ENCODE results near the gene TMUB1. TPM values are rescaled to one million over a fixed set of nuclear protein-coding genes. Genes with fewer than 3 reads are reported as not detected.

TMUB1 gene
- polyA plus RNA-seq, 12 donors = 21.5 to 49.2 (median 26.8) TPM; not detected in 1

DNA sequence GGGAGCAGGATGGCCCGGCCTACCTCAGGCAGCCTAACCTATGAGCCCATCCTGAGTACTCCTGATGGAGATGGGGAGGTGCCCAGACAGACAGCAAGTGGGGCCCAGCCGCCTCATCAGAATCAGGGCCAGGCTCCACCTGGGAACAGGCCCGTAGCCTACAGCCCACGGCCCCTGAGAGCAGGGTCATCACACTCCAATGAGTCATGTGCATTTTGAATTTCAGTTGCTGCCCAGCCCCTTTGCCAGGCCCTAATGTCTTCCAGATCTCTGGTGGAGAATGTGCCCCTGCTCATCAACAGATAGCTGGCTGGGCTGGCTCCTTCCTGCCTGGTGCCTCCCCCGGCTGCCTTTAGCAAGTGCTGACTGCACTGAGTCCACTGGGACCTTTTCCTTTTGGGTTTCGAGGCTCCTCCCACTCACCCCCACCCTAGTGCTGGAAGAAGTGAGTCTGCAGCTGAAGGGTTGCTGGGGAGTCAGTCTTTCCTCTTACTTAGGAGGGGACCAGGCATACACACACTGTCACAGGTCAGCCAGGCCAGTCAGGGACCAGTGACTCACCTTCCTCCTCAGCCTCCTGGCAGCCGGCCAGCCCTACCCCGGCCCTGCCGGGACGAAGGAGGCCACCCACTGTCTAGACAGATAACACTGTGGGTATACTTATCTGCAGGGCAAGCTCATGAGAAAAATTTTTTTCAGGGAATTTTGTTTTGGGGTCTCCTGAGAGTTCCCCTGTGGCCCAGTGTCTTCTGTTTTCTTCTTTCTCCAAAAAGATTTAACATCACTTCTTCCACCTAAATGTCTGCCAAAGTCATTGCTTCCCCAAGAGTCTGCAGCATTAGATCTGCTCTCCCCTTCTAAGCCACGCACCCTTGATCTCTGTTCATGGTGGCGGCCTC lies 44.1 kb downstream of the TMUB1 start:
- no peak for DNase-seq

DNA sequence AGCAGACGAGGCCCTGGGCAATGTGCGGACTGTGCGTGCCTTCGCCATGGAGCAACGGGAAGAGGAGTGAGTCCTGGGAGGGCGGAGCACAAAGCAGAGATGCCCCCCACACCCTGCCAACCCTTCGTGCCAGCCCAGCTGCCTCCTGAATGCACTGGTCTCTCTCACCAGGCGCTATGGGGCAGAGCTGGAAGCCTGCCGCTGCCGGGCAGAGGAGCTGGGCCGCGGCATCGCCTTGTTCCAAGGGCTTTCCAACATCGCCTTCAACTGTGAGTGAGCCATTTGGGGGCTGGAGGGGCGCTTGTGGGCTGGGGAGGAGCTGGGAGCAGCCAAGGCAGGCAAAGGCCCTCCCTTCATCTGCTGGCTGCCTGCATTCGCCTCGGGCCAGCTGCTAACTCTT lies 47.4 kb downstream of the TMUB1 start:
- no peak for DNase-seq

DNA sequence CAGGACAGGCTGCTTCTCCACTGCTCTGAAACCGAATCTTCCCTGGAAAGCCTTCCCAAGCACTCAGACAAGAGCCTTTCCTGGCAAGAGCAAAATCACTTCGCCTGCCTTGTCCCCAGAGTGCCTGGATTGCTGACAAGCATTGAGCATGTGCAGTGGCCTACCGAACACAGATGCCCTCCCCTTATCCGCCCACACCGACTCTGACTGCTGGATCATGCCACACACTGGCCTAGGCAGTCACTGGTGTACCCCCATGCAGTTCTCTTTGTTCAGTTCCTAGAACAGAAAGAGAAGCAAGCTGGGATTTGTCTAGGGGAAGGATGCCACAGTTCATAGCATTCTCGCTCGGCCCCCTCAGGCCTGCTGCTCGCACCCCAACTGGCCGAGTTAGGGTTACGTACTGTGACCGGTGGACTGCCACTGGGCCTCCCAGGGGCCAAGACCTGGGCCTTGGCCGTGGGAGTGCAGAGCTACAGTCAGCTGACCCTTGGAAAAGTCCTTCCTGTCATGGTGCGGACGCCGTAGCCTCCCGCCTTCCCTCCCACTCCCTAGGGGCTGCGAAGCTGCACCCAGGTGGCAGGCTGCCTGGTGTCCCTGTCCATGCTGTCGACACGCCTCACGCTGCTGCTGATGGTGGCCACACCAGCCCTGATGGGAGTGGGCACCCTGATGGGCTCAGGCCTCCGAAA lies 48.1 kb downstream of the TMUB1 start:
- DNase-seq = no peak

DNA sequence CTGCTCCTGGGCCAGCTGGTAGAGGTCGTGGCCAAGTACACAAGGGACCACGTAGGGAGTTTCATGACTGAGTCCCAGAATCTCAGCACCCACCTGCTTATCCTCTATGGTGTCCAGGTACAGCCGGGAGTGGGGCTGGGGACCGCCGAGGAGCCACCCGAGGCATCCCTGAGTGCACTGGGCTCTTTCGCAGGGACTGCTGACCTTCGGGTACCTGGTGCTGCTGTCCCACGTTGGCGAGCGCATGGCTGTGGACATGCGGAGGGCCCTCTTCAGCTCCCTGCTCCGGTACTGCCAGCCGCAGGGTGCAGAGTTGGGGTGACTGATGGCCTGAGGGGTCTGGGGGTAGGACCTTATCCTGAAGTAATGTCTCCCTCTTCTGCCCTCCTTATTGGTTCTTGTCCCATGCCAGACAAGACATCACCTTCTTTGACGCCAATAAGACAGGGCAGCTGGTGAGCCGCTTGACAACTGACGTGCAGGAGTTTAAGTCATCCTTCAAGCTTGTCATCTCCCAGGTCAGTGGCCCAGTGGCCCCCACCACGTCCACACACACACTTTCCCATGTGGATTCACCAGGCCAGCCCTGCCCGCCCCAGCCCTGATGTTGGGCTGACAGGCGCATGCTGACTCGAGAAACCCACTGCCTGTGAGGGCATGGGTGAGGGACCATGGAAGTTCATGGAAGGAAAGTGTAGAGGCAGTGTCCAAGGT lies 48.8 kb downstream of the TMUB1 start:
- DNase-seq = no peak

DNA sequence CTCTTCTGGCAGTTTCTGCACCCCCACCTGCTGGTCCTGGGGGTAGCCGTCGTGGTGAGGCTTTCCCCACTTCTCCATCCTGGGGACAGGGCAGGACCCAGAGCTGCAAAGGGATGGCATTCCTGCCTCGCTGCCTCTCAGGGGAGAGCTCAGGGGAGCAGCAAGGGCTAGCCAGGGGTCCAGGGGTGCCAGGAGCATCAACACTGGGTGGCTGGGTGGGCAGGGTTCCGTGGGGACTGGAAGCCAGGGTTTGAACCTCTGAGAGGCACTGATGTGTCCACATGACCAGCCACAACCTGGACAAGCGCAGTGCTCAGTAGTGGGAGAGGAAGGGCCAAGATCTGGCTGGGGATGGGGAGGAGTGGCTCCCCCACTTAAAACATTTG lies 49.4 kb downstream of the TMUB1 start:
- no peak for DNase-seq

DNA sequence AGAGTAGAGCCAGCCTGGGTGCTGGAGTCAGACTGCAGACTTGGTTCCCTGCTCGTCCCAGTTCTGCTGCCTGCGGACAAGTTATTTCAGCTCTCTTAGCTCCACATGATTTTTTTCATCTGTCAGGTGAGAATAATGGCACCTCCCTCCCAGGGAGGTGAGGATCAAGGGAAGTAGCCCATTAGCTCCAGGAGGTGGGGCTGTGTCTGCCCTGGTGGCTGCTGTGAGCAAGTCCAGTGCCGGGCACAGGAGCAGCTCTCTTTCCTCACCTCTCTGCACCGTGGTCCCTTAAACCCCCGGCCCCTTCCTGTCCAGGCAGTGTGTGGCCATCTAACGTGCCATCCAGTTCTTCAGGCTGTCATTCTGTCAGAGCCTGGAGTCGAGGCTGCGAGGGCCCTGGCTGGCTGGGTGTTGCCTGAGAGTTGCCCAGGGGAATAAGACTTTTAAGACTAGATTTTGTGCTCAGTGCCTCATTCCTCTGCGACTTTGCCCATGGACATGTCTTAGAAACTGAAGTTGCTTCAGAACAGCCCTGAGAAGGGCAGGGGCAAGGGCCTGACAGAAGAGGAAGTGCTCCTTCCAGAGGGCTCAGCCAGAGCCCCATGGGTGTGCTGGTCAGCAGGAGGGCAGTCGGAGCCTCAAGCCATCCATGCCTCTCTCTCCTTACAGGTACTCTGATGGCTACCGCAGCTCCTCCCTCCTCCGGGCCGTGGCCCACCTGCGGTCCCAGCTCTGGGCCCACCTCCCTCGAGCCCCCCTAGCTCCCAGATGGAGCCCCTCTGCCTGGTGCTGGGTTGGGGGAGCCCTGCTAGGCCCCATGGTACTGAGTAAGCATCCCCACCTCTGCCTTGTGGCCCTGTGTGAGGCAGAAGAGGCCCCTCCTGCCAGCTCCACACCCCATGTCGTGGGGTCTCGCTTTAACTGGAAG lies 50.1 kb downstream of the TMUB1 start:
- no peak for DNase-seq

Other genes with a start within 250 kb of the TMUB1 start
- gene AOC1, start 231.0 kb downstream of the TMUB1 start, polyA plus RNA-seq (ENCODE audit: insufficient read length in 12 of 12) = 10 to 100 TPM in 1 of 12 donors, under 1 TPM in 7, not detected in 4; 0.13 to 19.9 (median 0.39) TPM
- 10 to 100 TPM in 10 of 12 donors, 1 to 10 TPM in 1, not detected in 1; 9.1 to 28.0 (median 14.8) TPM for gene KCNH2, start 105.2 kb downstream of the TMUB1 start, polyA plus RNA-seq (ENCODE audit: insufficient read length in 12 of 12)
- gene NOS3, start 92.5 kb downstream of the TMUB1 start, polyA plus RNA-seq (ENCODE audit: insufficient read length in 12 of 12) = 10 to 100 TPM in 1 of 12 donors, 1 to 10 TPM in 10, not detected in 1; 4.3 to 15.7 (median 6.2) TPM
- 1 to 10 TPM in 3 of 12 donors, under 1 TPM in 7, not detected in 2; 0.51 to 2.3 (median 0.89) TPM for gene ATG9B, start 59.0 kb downstream of the TMUB1 start, polyA plus RNA-seq (ENCODE audit: insufficient read length in 12 of 12)
- 10 to 100 TPM in 11 of 12 donors, not detected in 1; 12.2 to 33.6 (median 18.1) TPM for gene ABCB8, start 55.0 kb downstream of the TMUB1 start, polyA plus RNA-seq (ENCODE audit: insufficient read length in 12 of 12)
- gene ASIC3, start 35.0 kb downstream of the TMUB1 start, polyA plus RNA-seq (ENCODE audit: insufficient read length in 12 of 12) = 1 to 10 TPM in 10 of 12 donors, not detected in 2; 1.5 to 7.7 (median 4.1) TPM
- 10 to 100 TPM in 1 of 12 donors, 1 to 10 TPM in 9, not detected in 2; 7.7 to 12.7 (median 8.8) TPM for gene CDK5, start 25.6 kb downstream of the TMUB1 start, polyA plus RNA-seq (ENCODE audit: insufficient read length in 12 of 12)
- gene SLC4A2, start 23.9 kb downstream of the TMUB1 start, polyA plus RNA-seq (ENCODE audit: insufficient read length in 12 of 12) = 100 to 1,000 TPM in 1 of 12 donors, 10 to 100 TPM in 10, not detected in 1; 43.4 to 124 (median 52.7) TPM
- gene FASTK, start 2.7 kb downstream of the TMUB1 start, polyA plus RNA-seq (ENCODE audit: insufficient read length in 12 of 12) = 100 to 1,000 TPM in 1 of 12 donors, 10 to 100 TPM in 10, not detected in 1; 52.7 to 146 (median 55.3) TPM
- 10 to 100 TPM in 11 of 12 donors, not detected in 1; 62.4 to 86.8 (median 70.9) TPM for gene AGAP3, start 3.0 kb upstream of the TMUB1 start, polyA plus RNA-seq (ENCODE audit: insufficient read length in 12 of 12)
- gene GBX1, start 84.2 kb upstream of the TMUB1 start, polyA plus RNA-seq (ENCODE audit: insufficient read length in 12 of 12) = 1 to 10 TPM in 7 of 12 donors, under 1 TPM in 3, not detected in 2; 0.30 to 4.1 (median 1.5) TPM
- 1 to 10 TPM in 10 of 12 donors, not detected in 2; 1.7 to 6.3 (median 3.3) TPM for gene ASB10, start 103.8 kb upstream of the TMUB1 start, polyA plus RNA-seq (ENCODE audit: insufficient read length in 12 of 12)
- not detected for gene H2BK1, start 127.0 kb upstream of the TMUB1 start, polyA plus RNA-seq (ENCODE audit: insufficient read length in 12 of 12)
- 10 to 100 TPM in 10 of 12 donors, 1 to 10 TPM in 1, not detected in 1; 9.8 to 21.5 (median 17.3) TPM for gene ABCF2, start 143.7 kb upstream of the TMUB1 start, polyA plus RNA-seq (ENCODE audit: insufficient read length in 12 of 12)
- gene CHPF2, start 149.0 kb upstream of the TMUB1 start, polyA plus RNA-seq (ENCODE audit: insufficient read length in 12 of 12) = 10 to 100 TPM in 11 of 12 donors, not detected in 1; 15.9 to 26.8 (median 21.6) TPM
- gene SMARCD3, start 165.2 kb upstream of the TMUB1 start, polyA plus RNA-seq (ENCODE audit: insufficient read length in 12 of 12) = 100 to 1,000 TPM in 11 of 12 donors, not detected in 1; 105 to 195 (median 140) TPM